ENCODE measurements around the gene KCNQ1OT1. TPM values are rescaled to one million over a fixed set of nuclear protein-coding genes. Genes with fewer than 3 reads are reported as not detected.

KCNQ1OT1 gene
- total and polyA plus RNA-seq, 2 of the 4 experiments (the other 2 are of a cell fraction) = 0.14 to 2.0 TPM

GRCh38 chr11:2722955-2723354 lies 23.2 kb upstream of the KCNQ1OT1 start:
- H2AFZ ChIP-seq (replicated peaks; ENCODE audit: low read length, poor library complexity) = no peak overlapping the region
- no peak overlapping the region for H4K5ac ChIP-seq (ENCODE audit: low read depth, low read length)
- H3K9me1 ChIP-seq (ENCODE audit: insufficient read depth, low read length) = no peaks in the 10 kb centered on the region
- no peak overlapping the region for H3K18ac ChIP-seq (ENCODE audit: low read depth, low read length)
- no peak overlapping the region for H4K91ac ChIP-seq (ENCODE audit: insufficient read depth, low read depth, low read length)
- CTCF ChIA-PET = no interaction called here
- H2BK15ac ChIP-seq (ENCODE audit: low read depth, low read length) = no peak overlapping the region
- H3K4me2 ChIP-seq (ENCODE audit: low read depth, low read length) = no peak overlapping the region
- no TSS peak for BruUV-seq (replicated peaks)
- no peaks in the 10 kb centered on the region for H3K36me3 ChIP-seq (ENCODE audit: control insufficient read depth, insufficient read depth, low read length)
- H4K20me1 ChIP-seq (ENCODE audit: insufficient read depth, low read length) = no peaks in the 10 kb centered on the region
- in situ Hi-C loops (cut with MboI; ENCODE audit: low sequenced_read_pairs) = no loop called here
- H3K4ac ChIP-seq (ENCODE audit: low read depth, low read length) = no peak overlapping the region
- no peak overlapping the region for H2BK120ac ChIP-seq (ENCODE audit: low read depth, low read length)
- no peak overlapping the region for H4K8ac ChIP-seq (ENCODE audit: low read depth in 2 of 2, low read length in 2 of 2)
- peaks cover 3% of the 10 kb centered on the region; the same call in 1 of the 2 replicates for H3K4me1 ChIP-seq (ENCODE audit: control insufficient read depth, insufficient read depth, low read length)
- H3K4me3 ChIP-seq (ENCODE audit: insufficient read depth, low read depth, low read length) = no peak overlapping the region
- no peak for ATAC-seq (ENCODE audit: low read depth)
- DNase-seq = no peak
- WGBS, 2 experiments (ENCODE audit: extremely low coverage in 2 of 2, insufficient read length in 1 of 2) = 73% methylated on average over 2 of the region's 15 CpGs; no CpG with 5 or more reads in 1 of the 2 experiments
- no peak for TF ChIP-seq MAFK (IDR thresholded peaks at IDR 0.05; ENCODE audit: low read depth, low read length)
- H2AK9ac ChIP-seq (replicated peaks; ENCODE audit: low read depth, low read length, poor library complexity) = no peak overlapping the region
- dilution Hi-C loops (cut with HindIII; ENCODE audit: low sequenced_read_pairs, unreplicated experiment) = no loop called here
- no peak overlapping the region for H2BK5ac ChIP-seq (ENCODE audit: low read depth, low read length, poor library complexity, severe bottlenecking)
- no peak overlapping the region for H3K27ac ChIP-seq (ENCODE audit: insufficient read depth, low read length)
- H3K56ac ChIP-seq (ENCODE audit: extremely low read depth, insufficient read depth, low read length) = no peak overlapping the region
- no peak overlapping the region for H2BK20ac ChIP-seq (ENCODE audit: low read depth, low read length)
- intact Hi-C loops (cut with micrococcal nuclease) = no loop called here
- no peaks in the 10 kb centered on the region for H3K79me1 ChIP-seq (ENCODE audit: low read depth in 1 of 2, low read length in 2 of 2)
- H3K9me3 ChIP-seq (ENCODE audit: control insufficient read depth, insufficient read depth, low read length) = peaks cover 9% of the 10 kb centered on the region
- no peak overlapping the region for H3K23ac ChIP-seq (ENCODE audit: low read depth, low read length)
- no peak overlapping the region for H3K9ac ChIP-seq (ENCODE audit: low read depth, low read length)
- no peak overlapping the region for H2AK5ac ChIP-seq (ENCODE audit: low read depth, low read length)
- H3K14ac ChIP-seq (replicated peaks; ENCODE audit: low read depth, low read length) = no peak overlapping the region
- POLR2A ChIA-PET (ENCODE audit: unreplicated experiment) = no interaction called here
- H3K27me3 ChIP-seq (ENCODE audit: control insufficient read depth, insufficient read depth, low read length) = peaks cover 65% of the 10 kb centered on the region
